HepG2 (cell line): ENCODE measurements around the gene IHH. TPM values are rescaled to one million over a fixed set of nuclear protein-coding genes. Genes with fewer than 3 reads are reported as not detected.

ENCODE experiments used
- BORCS8-MEF2B ChIP-seq: sonication (generic); formaldehyde crosslinking; IDR thresholded peaks from 2 replicates; pipeline ENCODE4 v1.8.0; 2022; ENCODE audit warnings: mild to moderate bottlenecking, missing genetic modification reagents
- GLI4 ChIP-seq: sonication (generic); formaldehyde crosslinking; IDR thresholded peaks from 2 replicates; pipeline ENCODE4 v1.5.1; 2020; ENCODE audit warnings: missing genetic modification reagents, mild to moderate bottlenecking, moderate library complexity, borderline replicate concordance
- HNRNPL ChIP-seq: fragments of 200-400 bp; formaldehyde crosslinking; IDR thresholded peaks from 2 replicates; pipeline ENCODE4 v1.6.1; 2017; ENCODE audit warnings: mild to moderate bottlenecking, low read depth, low read length
- KDM6A ChIP-seq: IDR thresholded peaks from 2 replicates; pipeline ENCODE4 v1.6.1; 2016; ENCODE audit warnings: low read depth
- KLF6 ChIP-seq: IDR thresholded peaks from 2 replicates; pipeline ENCODE4 v1.8.0; 2016; ENCODE audit warnings: missing biosample characterization, missing genetic modification reagents
- MAFG ChIP-seq: sonication (generic); formaldehyde crosslinking; IDR thresholded peaks from 2 replicates; pipeline ENCODE4 v1.5.1; 2020; ENCODE audit warnings: mild to moderate bottlenecking, missing genetic modification reagents
- NCOA2 ChIP-seq: sonication (generic); formaldehyde crosslinking; IDR thresholded peaks from 2 replicates; pipeline ENCODE4 v1.8.0; 2022; ENCODE audit warnings: inconsistent platforms
- POGZ ChIP-seq: sonication (generic); formaldehyde crosslinking; IDR thresholded peaks from 2 replicates; pipeline ENCODE4 v1.4.0; 2020; ENCODE audit warnings: mild to moderate bottlenecking, missing genetic modification reagents
- POLR2A ChIP-seq, 2 experiments: IDR thresholded peaks; 2 replicates each; pipeline ENCODE4 v1.6.1; 2011; ENCODE audit warnings: low read depth in 2 of 2, low read length in 2 of 2, mild to moderate bottlenecking in 1 of 2, moderate library complexity in 1 of 2; ENCODE audit not compliant: insufficient read depth in 1 of 2
- RBM22 ChIP-seq: fragments of 200-400 bp; formaldehyde crosslinking; optimal IDR thresholded peaks from 2 replicates; pipeline ENCODE3; 2017; ENCODE audit warnings: mild to moderate bottlenecking, low read length, moderate library complexity
- TFDP1 ChIP-seq: IDR thresholded peaks from 2 replicates; pipeline ENCODE4 v1.6.1; 2016; ENCODE audit warnings: missing compliant biosample characterization, missing genetic modification reagents, borderline replicate concordance
- ZBTB40 ChIP-seq, 2 experiments: fragments of 450-650 bp in 1 of 2; sonication (generic) in 1 of 2; formaldehyde crosslinking in 1 of 2; IDR thresholded peaks; 2 replicates each; pipeline versions ENCODE4 v1.6.1 to v1.8.0; 2016 to 2022; ENCODE audit warnings: antibody characterized with exemption in 1 of 2, mild to moderate bottlenecking in 1 of 2, missing genetic modification reagents in 1 of 2
- ZFAT ChIP-seq: sonication (generic); formaldehyde crosslinking; conservative IDR thresholded peaks from 2 replicates; pipeline ENCODE4 v1.8.1; 2023; ENCODE audit warnings: missing genetic modification reagents, inconsistent platforms
- ZFP1 ChIP-seq: IDR thresholded peaks from 2 replicates; pipeline ENCODE4 v1.6.1; 2016
- ZNF225 ChIP-seq: sonication (generic); formaldehyde crosslinking; IDR thresholded peaks from 2 replicates; pipeline ENCODE4 v1.4.0; 2020; ENCODE audit warnings: mild to moderate bottlenecking, missing genetic modification reagents
- ZNF775 ChIP-seq: sonication (generic); formaldehyde crosslinking; IDR thresholded peaks from 2 replicates; pipeline ENCODE4 v1.4.0; 2020; ENCODE audit warnings: missing genetic modification reagents, mild to moderate bottlenecking, moderate library complexity, borderline replicate concordance
- ZNF777 ChIP-seq: sonication (generic); formaldehyde crosslinking; IDR thresholded peaks from 2 replicates; pipeline ENCODE4 v1.4.0; 2020; ENCODE audit warnings: missing genetic modification reagents
- polyA plus RNA-seq, 8 experiments: library from polyadenylated mRNA; depleted of rRNA in 3 of 8; stranded (reverse) in 7 of 8; unstranded in 1 of 8; fragments of >200 nt; fragmentation: Illumina TruSeq in 4 of 8; extraction: Trizol in 4 of 8; gene quantifications; 2 replicates each; pipeline versions ENCODE4 v1.2.1 to v1.2.3, GENCODE V29; 2011 to 2016; ENCODE audit warnings: low read depth in 4 of 8, missing spikeins in 1 of 8, mixed read lengths in 1 of 8; ENCODE audit not compliant: insufficient read depth in 1 of 8
- total RNA-seq, 5 experiments: library from RNA; depleted of rRNA; stranded (reverse); fragments of >200 nt; fragmentation: Illumina TruSeq; extraction: Trizol; gene quantifications; 2 replicates each; pipeline ENCODE4 v1.2.3, GENCODE V29; 2016; ENCODE audit warnings: low read depth in 1 of 5
- TF ChIP-seq, protein P1 (sequence below): sonication (generic); formaldehyde crosslinking; IDR thresholded peaks from 2 replicates; pipeline ENCODE4 v1.4.0; 2020; ENCODE audit warnings: missing genetic modification reagents, borderline replicate concordance

IHH gene
- total and polyA plus RNA-seq, 2 of the 13 experiments (the other 11 are each of a cell fraction or from before 2014, with no cell fraction given) = 0.42 TPM; not detected in 1

DNA sequence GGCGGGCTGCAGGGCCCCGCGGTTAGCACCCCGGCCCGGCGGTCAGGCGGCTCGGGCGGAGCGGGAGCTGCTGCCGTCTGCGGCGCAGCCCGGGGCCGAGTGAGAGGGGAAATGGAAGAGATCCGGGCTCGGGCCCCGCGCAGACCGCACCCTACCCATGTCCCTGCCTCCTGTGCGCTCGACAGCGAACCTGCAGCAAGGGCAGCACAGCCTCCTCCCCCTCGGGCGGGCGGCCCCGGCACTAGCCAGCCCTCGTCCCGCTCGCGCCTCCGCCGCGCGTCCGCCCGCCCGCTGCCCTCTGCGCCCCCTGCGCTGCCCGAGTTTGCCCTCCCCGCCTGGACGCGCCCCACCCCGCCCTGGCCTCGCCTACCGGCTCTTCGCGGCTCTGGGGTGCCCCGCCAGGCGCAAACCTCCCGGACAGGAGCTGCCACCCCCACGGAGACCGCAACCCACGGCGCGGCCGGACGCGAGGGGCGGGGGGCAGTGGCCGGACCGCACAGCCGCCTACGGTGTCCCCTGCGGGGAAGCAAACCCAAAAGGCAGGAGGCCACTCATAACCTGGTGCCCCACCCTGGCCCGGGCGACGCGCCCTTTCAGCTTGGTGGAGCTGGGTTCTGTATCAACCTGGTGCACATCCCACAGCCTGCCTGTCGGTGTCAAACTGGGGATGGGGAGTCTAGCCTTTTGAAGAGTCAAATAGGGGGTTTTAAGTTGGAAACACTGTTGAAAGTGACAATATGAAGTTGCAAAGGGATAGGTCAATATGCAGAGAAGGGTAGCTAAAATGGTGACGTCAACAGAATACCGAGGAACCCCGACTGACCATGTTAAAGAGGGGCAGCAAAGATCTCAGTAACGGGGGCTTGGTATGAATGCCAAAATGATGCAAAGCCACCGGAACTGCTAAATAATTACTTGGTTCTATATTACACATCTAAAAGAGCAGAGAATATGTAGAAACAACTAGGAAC, at the start of gene IHH (continued):
- TF ChIP-seq ZBTB40 (IDR thresholded peaks at IDR 0.05) (no peak), ZBTB40 (CRISPR knock-in tag; IDR thresholded peaks at IDR 0.05) (no peak), GLI4 (CRISPR knock-in tag) (no peak), HNRNPL (0 out of 2 replicates have a peak, but pooled peaks have one; percentile 9), KDM6A (CRISPR knock-in tag) (no peak), MAFG (CRISPR knock-in tag) (no peak), KLF6 (CRISPR knock-in tag) (no peak), POLR2A (IDR thresholded peaks at IDR 0.05; ENCODE audit: insufficient read depth in 1 of 2, low read depth in 2 of 2, low read length in 2 of 2) (no peak), ZFP1 (CRISPR knock-in tag) (no peak), TFDP1 (peak; percentile 49; the same call in 1 of the 2 replicates), NCOA2 (CRISPR knock-in tag) (no peak), BORCS8-MEF2B (CRISPR knock-in tag) (0 out of 2 replicates have a peak, but pooled peaks have one; percentile 30), RBM22 (no peak), ZNF775 (no peak), ZNF777 (CRISPR knock-in tag) (peak; percentile 94), ZNF225 (CRISPR knock-in tag) (no peak), ZFAT (CRISPR knock-in tag) (no peak), POGZ (CRISPR knock-in tag) (no peak)
- TF ChIP-seq, protein P1, sequence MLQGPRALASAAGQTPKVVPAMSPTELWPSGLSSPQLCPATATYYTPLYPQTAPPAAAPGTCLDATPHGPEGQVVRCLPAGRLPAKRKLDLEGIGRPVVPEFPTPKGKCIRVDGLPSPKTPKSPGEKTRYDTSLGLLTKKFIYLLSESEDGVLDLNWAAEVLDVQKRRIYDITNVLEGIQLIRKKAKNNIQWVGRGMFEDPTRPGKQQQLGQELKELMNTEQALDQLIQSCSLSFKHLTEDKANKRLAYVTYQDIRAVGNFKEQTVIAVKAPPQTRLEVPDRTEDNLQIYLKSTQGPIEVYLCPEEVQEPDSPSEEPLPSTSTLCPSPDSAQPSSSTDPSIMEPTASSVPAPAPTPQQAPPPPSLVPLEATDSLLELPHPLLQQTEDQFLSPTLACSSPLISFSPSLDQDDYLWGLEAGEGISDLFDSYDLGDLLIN (CRISPR knock-in tag) = no peak
